IPS-18a (cell line): ENCODE measurements around the gene SMIM13.
"Not testable (repeated sequence)": the region's sequence is repeated elsewhere in the genome, so short reads cannot be mapped to it uniquely, and the experiment has no call there.

Experiments used
- H3K27ac ChIP-seq: one replicate; pipeline ENCODE4 v1.5.1; 2013; ENCODE audit warnings: low read length
- H3K27me3 ChIP-seq: one replicate; pipeline ENCODE4 v1.6.1; 2013; ENCODE audit warnings: mild to moderate bottlenecking, low read length; ENCODE audit not compliant: control insufficient read depth, insufficient read depth
- H3K36me3 ChIP-seq: one replicate; pipeline ENCODE4 v1.6.1; 2013; ENCODE audit warnings: low read depth, low read length; ENCODE audit not compliant: control insufficient read depth
- H3K4me1 ChIP-seq: one replicate; pipeline ENCODE4 v1.6.1; 2013; ENCODE audit warnings: low read depth, low read length; ENCODE audit not compliant: control insufficient read depth
- H3K4me3 ChIP-seq: one replicate; pipeline ENCODE4 v1.5.1; 2013; ENCODE audit warnings: low read length
- H3K9ac ChIP-seq: one replicate; pipeline ENCODE4 v1.6.1; 2013; ENCODE audit warnings: mild to moderate bottlenecking, low read length, moderate library complexity
- H3K9me3 ChIP-seq: one replicate; pipeline ENCODE4 v1.6.1; 2013; ENCODE audit warnings: low read depth, low read length; ENCODE audit not compliant: control insufficient read depth

SMIM13 gene

GRCh38 chr6:11103065-11103464, 9.4 kb downstream of the SMIM13 start:
- Histone ChIP-seq H3K9me3 (no peaks in the 10 kb centered on the region), H3K9ac (no peak overlapping the region), H3K4me3 (no peak overlapping the region), H3K27me3 (no peaks in the 10 kb centered on the region), H3K27ac (no peak overlapping the region), H3K36me3 (no peaks in the 10 kb centered on the region), H3K4me1 (peaks cover 21% of the 10 kb centered on the region)

GRCh38 chr6:11108726-11109125, 15.1 kb downstream of the SMIM13 start:
- Histone ChIP-seq H3K9ac (no peak overlapping the region), H3K27me3 (no peaks in the 10 kb centered on the region), H3K4me3 (no peak overlapping the region), H3K9me3 (no peaks in the 10 kb centered on the region), H3K27ac (no peak overlapping the region), H3K36me3 (no peaks in the 10 kb centered on the region), H3K4me1 (peaks cover 13% of the 10 kb centered on the region)

- Histone ChIP-seq H3K4me3 (no peak within 1 kb of the TSS), H3K9ac (no peak within 1 kb of the TSS), H3K27ac (no peak within 1 kb of the TSS), H3K4me1 (peaks cover 13% of the 10 kb centered on the region), H3K27me3 (no peaks in the 10 kb centered on the region), H3K9me3 (no peaks in the 10 kb centered on the region), H3K36me3 (no peaks in the 10 kb centered on the region)
Measured at GRCh38 chr6:11110921-11111768, 17.5 kb downstream of the SMIM13 start, which contains the start of gene ERVFRD-1. ERVFRD-1 (minus strand) TSS chr6:11111725; CDS start chr6:11105310, 6,415 bp downstream.

GRCh38 chr6:11111769-11112437, 18.3 kb downstream of the SMIM13 start:
- H3K4me1 ChIP-seq: peaks cover 12% of the 10 kb centered on the region
- H3K27ac ChIP-seq: no peak overlapping the region
- no peaks in the 10 kb centered on the region for H3K36me3 ChIP-seq

GRCh38 chr6:11113038-11113437, 19.4 kb downstream of the SMIM13 start:
- H3K4me3 ChIP-seq: no peak overlapping the region
- no peaks in the 10 kb centered on the region for H3K27me3 ChIP-seq
- H3K9ac ChIP-seq: no peak overlapping the region
- H3K27ac ChIP-seq: no peak overlapping the region
- no peaks in the 10 kb centered on the region for H3K36me3 ChIP-seq
- no peaks in the 10 kb centered on the region for H3K9me3 ChIP-seq
- peaks cover 4% of the 10 kb centered on the region for H3K4me1 ChIP-seq

More at GRCh38 chr6:11111769-11112437, 18.3 kb downstream of the SMIM13 start:
- H3K9ac ChIP-seq: no peak overlapping the region
- no peak overlapping the region for H3K4me3 ChIP-seq
- H3K9me3 ChIP-seq: no peaks in the 10 kb centered on the region
- no peaks in the 10 kb centered on the region for H3K27me3 ChIP-seq

- not testable (repeated sequence) for H3K9ac ChIP-seq, H3K27me3 ChIP-seq, H3K27ac ChIP-seq, H3K4me1 ChIP-seq, H3K9me3 ChIP-seq, H3K4me3 ChIP-seq, H3K36me3 ChIP-seq
Measured at GRCh38 chr6:11115808-11116536, 22.3 kb downstream of the SMIM13 start.

GRCh38 chr6:11120271-11121005, 26.8 kb downstream of the SMIM13 start:
- Histone ChIP-seq H3K27ac (no peak overlapping the region), H3K9me3 (no peaks in the 10 kb centered on the region), H3K4me3 (no peak overlapping the region), H3K4me1 (no peaks in the 10 kb centered on the region), H3K9ac (no peak overlapping the region), H3K27me3 (no peaks in the 10 kb centered on the region), H3K36me3 (no peaks in the 10 kb centered on the region)

GRCh38 chr6:11121851-11122250, 28.2 kb downstream of the SMIM13 start:
- Histone ChIP-seq H3K9ac (no peak overlapping the region), H3K36me3 (no peaks in the 10 kb centered on the region), H3K27me3 (no peaks in the 10 kb centered on the region), H3K4me1 (no peaks in the 10 kb centered on the region), H3K4me3 (no peak overlapping the region), H3K27ac (no peak overlapping the region), H3K9me3 (no peaks in the 10 kb centered on the region)

- Histone ChIP-seq H3K9ac (no peak overlapping the region), H3K4me3 (no peak overlapping the region), H3K27me3 (no peaks in the 10 kb centered on the region), H3K27ac (no peak overlapping the region), H3K36me3 (no peaks in the 10 kb centered on the region), H3K4me1 (no peaks in the 10 kb centered on the region), H3K9me3 (no peaks in the 10 kb centered on the region)
Measured at GRCh38 chr6:11122380-11122779, 28.7 kb downstream of the SMIM13 start.

- no peaks in the 10 kb centered on the region for H3K36me3 ChIP-seq
- H3K27ac ChIP-seq: no peak overlapping the region
- no peak overlapping the region for H3K4me3 ChIP-seq
- no peaks in the 10 kb centered on the region for H3K4me1 ChIP-seq
- no peaks in the 10 kb centered on the region for H3K9me3 ChIP-seq
- H3K27me3 ChIP-seq: no peaks in the 10 kb centered on the region
- no peak overlapping the region for H3K9ac ChIP-seq
Measured at GRCh38 chr6:11123978-11124377, 30.3 kb downstream of the SMIM13 start.

- Histone ChIP-seq H3K4me1 (peaks cover 7% of the 10 kb centered on the region), H3K9me3 (no peaks in the 10 kb centered on the region), H3K4me3 (no peak overlapping the region), H3K27ac (no peak overlapping the region), H3K27me3 (no peaks in the 10 kb centered on the region), H3K36me3 (no peaks in the 10 kb centered on the region), H3K9ac (no peak overlapping the region)
Measured at GRCh38 chr6:11126876-11127275, 33.2 kb downstream of the SMIM13 start.
